Fibroblast of the conjunctiva (primary cell): ENCODE data around the gene STX18.
"Not testable (repeated sequence)": the region's sequence is repeated elsewhere in the genome, so short reads cannot be mapped to it uniquely, and the experiment has no call there.

ENCODE experiments used
- DNase-seq: peaks from one replicate; pipeline ENCODE4 v3.0.0-alpha.2; 2010; ENCODE audit warnings: low read depth

STX18 gene

GRCh38 chr4:4507923-4508322, 33.9 kb downstream of the STX18 start:
- DNase-seq = no peak

DNA sequence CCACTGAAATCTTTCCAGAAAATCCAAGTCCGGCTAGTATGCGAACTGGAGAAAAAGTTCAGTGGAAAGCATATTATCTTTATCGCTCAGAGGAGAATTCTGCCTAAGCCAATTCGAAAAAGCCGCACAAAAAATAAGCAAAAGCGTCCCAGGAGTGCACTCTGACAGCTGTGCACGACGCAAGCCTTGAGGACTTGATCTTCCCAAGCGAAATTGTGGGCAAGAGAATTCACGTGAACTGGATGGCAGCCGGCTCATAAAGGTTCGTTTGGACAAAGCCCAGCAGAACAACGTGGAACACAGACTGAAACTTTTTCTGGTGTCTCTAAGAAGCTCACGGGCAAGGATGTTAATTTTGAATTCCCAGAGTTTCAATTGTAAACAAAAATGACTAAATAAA, 34.4 kb downstream of the STX18 start:
- DNase-seq = no peak

GRCh38 chr4:4506961-4507360, 34.9 kb downstream of the STX18 start:
- no peak for DNase-seq

GRCh38 chr4:4505211-4505610, 36.6 kb downstream of the STX18 start:
- not testable (repeated sequence) for DNase-seq

DNA sequence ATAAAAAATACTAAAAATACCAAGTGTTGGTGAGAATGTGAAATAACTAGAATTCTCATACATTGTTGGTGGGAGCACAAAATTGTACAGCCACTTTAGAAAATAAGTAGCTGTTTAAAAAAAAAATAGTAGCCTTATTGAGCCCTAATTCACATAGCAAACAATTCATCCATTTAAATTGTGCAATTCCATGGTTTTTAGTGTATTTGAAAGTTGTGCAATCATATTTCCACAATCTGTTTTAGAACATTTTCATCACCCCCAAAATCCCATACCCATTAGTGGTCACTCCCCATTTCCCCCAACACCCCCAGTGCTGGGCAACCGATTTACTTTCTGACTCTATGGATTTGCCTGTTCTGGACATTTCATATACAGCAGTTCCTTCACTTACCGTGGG, 37.1 kb downstream of the STX18 start:
- no peak for DNase-seq

GRCh38 chr4:4502694-4503311, 39.0 kb downstream of the STX18 start:
- DNase-seq = no peak

GRCh38 chr4:4501679-4502078, 40.2 kb downstream of the STX18 start:
- no peak for DNase-seq

- DNase-seq = no peak
Observed at GRCh38 chr4:4499438-4500123, 42.3 kb downstream of the STX18 start.

GRCh38 chr4:4496592-4497372, 45.1 kb downstream of the STX18 start:
- peak; percentile 43 for DNase-seq

DNA sequence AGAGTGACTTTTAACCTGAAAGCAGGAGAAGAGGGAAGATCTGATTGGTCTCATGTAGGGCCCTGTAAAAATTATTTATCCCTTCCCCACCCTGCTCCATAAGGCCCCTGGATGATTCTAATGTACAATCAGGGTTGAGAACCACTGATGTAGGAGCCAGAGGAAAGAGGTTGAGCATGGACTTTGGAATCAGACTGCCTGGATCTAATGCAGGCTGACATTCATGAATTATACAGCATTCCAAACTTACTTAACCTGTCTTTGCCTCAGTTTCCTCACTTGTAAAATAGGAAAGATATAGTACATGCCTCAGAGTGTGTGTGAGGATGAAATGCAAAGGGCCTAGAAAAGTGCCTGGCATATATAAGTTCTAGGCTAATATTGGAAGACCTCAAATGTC, 47.0 kb downstream of the STX18 start:
- DNase-seq = no peak

DNA sequence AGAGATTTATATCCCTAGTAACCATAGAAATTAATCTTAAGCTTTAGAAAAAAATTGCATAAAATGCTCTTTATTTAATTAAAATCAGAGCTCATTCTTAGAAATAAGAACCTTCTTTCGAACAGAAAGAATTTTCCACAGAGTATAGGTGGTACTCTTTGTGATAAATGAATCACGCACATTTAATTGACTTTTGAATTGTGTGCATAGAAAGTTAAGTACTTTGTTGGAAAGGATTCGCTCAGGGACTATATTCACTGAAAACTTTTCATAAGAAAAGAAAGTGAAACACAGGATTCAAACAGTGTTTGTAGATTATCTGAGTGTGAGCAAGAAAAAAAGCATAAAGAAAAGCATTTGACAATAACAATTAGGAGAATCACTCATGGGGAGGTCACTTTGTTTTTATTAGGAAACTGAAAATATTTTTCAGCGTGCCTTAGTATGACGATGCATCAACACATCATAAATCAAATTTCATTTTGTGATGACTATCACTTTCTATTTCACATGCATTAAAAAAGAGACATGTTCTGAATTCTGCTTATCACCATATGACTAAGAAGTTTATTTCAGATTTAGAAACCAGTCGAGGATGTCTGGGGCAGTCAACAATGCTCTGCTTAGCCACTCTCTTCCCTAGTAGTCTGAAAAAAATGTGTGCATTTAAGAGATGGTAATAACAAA, 49.5 kb downstream of the STX18 start:
- DNase-seq = no peak

DNA sequence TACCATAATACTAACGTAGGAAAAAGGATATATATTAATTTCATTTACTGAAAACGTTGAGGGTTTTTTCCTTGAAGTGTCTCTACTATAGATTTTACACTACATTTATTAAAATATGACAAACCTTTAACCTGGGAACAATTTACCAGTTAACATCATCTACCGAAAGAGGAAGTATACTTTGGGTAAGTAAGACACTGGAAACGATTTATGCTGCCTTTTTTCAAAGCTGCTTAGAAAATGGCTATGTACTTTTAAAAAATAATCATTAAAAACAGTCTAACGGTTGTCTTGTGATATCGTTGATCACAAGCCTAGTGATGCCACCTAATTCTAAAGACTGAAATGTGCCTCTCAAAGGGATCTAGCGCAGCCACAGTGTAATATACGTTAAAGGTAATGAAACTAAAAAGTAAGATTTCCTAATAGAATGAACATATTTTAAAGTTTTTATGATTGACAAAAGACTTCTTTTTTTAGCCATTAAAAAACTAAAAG, 50.4 kb downstream of the STX18 start:
- DNase-seq = no peak

GRCh38 chr4:4490816-4491215, 51.0 kb downstream of the STX18 start:
- DNase-seq = no peak

GRCh38 chr4:4490041-4490440, 51.8 kb downstream of the STX18 start:
- DNase-seq = no peak

DNA sequence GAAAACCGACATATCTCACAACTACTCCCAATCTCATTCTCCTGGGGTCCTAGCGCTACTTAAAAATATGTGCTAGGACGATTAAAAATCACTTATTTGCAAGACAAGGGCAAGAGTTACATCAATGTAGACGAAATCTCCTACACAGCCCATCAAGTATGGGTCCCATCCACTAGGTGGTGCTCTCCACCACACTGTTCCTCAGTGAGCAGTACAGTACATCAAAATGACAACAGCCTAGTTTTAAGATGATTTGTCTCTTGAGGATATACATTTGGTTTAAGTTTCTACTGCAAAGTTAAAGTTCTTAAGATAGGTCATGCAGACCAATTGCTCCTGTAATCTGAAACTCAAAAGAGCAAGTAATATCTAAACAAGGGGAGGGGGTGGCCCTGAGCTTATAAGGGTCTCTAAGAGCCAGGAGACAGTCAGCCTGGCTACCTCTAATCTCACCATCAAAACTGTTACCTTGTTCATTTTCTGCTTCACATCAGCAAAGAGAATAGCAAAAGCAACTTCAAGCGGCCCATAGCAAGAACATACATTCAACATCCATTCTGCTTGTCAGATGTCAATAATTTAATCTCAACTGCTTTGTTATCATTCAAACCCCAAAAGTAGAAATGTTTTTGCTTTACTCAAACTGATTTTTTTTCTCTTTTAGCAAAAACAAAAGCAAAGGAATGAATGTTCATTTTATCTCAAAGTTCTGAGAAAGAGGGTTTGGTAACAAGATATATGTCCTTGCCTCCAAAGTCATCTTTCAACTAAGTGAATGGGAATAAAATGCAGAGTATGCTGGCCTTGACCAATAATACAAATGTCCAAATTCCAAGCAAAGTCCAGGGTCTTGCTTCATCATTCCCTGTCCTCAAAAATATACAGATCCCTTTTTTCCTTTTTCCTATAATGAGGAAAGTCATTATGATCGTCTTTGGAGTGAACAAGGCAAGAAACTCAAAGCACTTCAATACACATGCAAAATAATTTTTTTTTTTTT, 53.1 kb downstream of the STX18 start:
- peak; percentile 85 for DNase-seq

- DNase-seq = no peak
Observed at GRCh38 chr4:4486969-4487368, 54.9 kb downstream of the STX18 start.

DNA sequence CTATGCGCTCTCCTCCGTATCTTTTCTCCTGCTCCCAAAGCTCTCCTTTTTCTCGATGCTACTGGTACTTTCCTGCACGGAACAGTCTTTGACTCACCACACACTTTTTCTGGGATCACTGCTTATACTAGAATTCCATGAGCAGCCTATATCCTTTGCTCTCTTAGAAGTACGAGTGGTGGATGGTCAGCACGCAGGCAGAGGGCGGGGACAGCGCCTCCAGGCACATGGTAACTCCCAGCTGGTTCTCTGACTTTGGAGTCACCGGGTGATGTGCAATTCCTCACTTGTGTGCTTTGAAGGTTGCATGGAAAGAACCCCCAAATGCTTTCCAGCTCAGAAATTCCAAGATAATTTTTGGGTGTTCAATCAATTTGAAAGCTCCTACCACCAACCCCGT, 56.0 kb downstream of the STX18 start:
- DNase-seq = no peak

GRCh38 chr4:4481399-4481994, 60.4 kb downstream of the STX18 start:
- no peak for DNase-seq

- no peak for DNase-seq
Observed at GRCh38 chr4:4480685-4481398, 61.0 kb downstream of the STX18 start.

GRCh38 chr4:4480205-4480604, 61.6 kb downstream of the STX18 start:
- no peak for DNase-seq
